Endothelial cell (in vitro differentiated cells): ENCODE results near the gene C3orf22. TPM values are rescaled to one million over a fixed set of nuclear protein-coding genes. Genes with fewer than 3 reads are reported as not detected.

Source experiments
- DNase-seq: peaks from one replicate; pipeline ENCODE4 v3.0.0; 2021; ENCODE audit warnings: low spot score
- H3K27ac Mint-ChIP-seq: one replicate; pipeline ENCODE4 v1.8.0; 2021; ENCODE audit warnings: mixed read lengths, inconsistent platforms; ENCODE audit not compliant: unreplicated experiment
- H3K27me3 Mint-ChIP-seq: one replicate; pipeline ENCODE4 v1.8.0; 2021; ENCODE audit warnings: mild to moderate bottlenecking, moderate library complexity, mixed read lengths, inconsistent platforms; ENCODE audit not compliant: unreplicated experiment
- H3K36me3 Mint-ChIP-seq: one replicate; pipeline ENCODE4 v1.8.0; 2021; ENCODE audit warnings: mild to moderate bottlenecking, low read depth, mixed read lengths, inconsistent platforms; ENCODE audit not compliant: unreplicated experiment
- H3K4me1 Mint-ChIP-seq: one replicate; pipeline ENCODE4 v1.8.0; 2021; ENCODE audit warnings: mild to moderate bottlenecking, mixed read lengths, inconsistent platforms; ENCODE audit not compliant: unreplicated experiment
- H3K4me3 Mint-ChIP-seq: one replicate; pipeline ENCODE4 v1.8.0; 2021; ENCODE audit warnings: mild to moderate bottlenecking, mixed read lengths, inconsistent platforms; ENCODE audit not compliant: unreplicated experiment
- H3K9me3 Mint-ChIP-seq: one replicate; pipeline ENCODE4 v1.8.0; 2021; ENCODE audit warnings: mixed read lengths, inconsistent platforms; ENCODE audit not compliant: unreplicated experiment
- CTCF ChIP-seq: fragments of 200-600 bp; sonication (generic); IDR thresholded peaks from one replicate; pipeline ENCODE4 v1.5.0; 2021; ENCODE audit warnings: antibody characterized with exemption; ENCODE audit not compliant: unreplicated experiment
- total RNA-seq: library from RNA; stranded (reverse); fragmentation: NEBNext Ultra II Directional; extraction: Animal tissue kit (Norgen Biotek cat#: 25700); gene quantifications from one replicate; pipeline ENCODE4 v1.2.1, GENCODE V29; 2021; ENCODE audit not compliant: unreplicated experiment

Gene C3orf22
- total RNA-seq, 1 donor from 2014 or later: not detected

GRCh38 chr3:126510308-126510910, 48.3 kb downstream of the C3orf22 start:
- Mint-ChIP-seq H3K36me3 (no peaks in the 10 kb centered on the region), H3K4me3 (no peak overlapping the region), H3K27ac (no peak overlapping the region), H3K9me3 (no peaks in the 10 kb centered on the region), H3K27me3 (no peaks in the 10 kb centered on the region), H3K4me1 (no peaks in the 10 kb centered on the region)
- TF ChIP-seq CTCF: no peak
- DNase-seq: no peak

- Mint-ChIP-seq H3K36me3 (no peaks in the 10 kb centered on the region), H3K4me3 (no peak overlapping the region), H3K9me3 (no peaks in the 10 kb centered on the region), H3K4me1 (no peaks in the 10 kb centered on the region), H3K27me3 (no peaks in the 10 kb centered on the region), H3K27ac (no peak overlapping the region)
- no peak for DNase-seq
- no peak for TF ChIP-seq CTCF
These were observed 49.0 kb downstream of the C3orf22 start for GRCh38 chr3:126509597-126510307.

GRCh38 chr3:126508564-126508964, 50.2 kb downstream of the C3orf22 start:
- Mint-ChIP-seq H3K36me3 (no peaks in the 10 kb centered on the region), H3K4me3 (no peak overlapping the region), H3K9me3 (no peaks in the 10 kb centered on the region), H3K27ac (no peak overlapping the region), H3K27me3 (peaks cover 4% of the 10 kb centered on the region), H3K4me1 (no peaks in the 10 kb centered on the region)
- DNase-seq: no peak
- no peak for TF ChIP-seq CTCF

GRCh38 chr3:126507886-126508285, 50.8 kb downstream of the C3orf22 start:
- Mint-ChIP-seq H3K36me3 (no peaks in the 10 kb centered on the region), H3K4me3 (no peak overlapping the region), H3K27me3 (peaks cover 4% of the 10 kb centered on the region), H3K27ac (no peak overlapping the region), H3K4me1 (no peaks in the 10 kb centered on the region), H3K9me3 (no peaks in the 10 kb centered on the region)
- no peak for DNase-seq
- TF ChIP-seq CTCF: no peak

GRCh38 chr3:126503701-126504100, 55.0 kb downstream of the C3orf22 start:
- peaks cover 7% of the 10 kb centered on the region for H3K27me3 Mint-ChIP-seq
- DNase-seq: no peak
- TF ChIP-seq CTCF: no peak
- no peaks in the 10 kb centered on the region for H3K4me1 Mint-ChIP-seq
- H3K36me3 Mint-ChIP-seq: no peaks in the 10 kb centered on the region
- H3K4me3 Mint-ChIP-seq: no peak overlapping the region
- no peak overlapping the region for H3K27ac Mint-ChIP-seq
- no peaks in the 10 kb centered on the region for H3K9me3 Mint-ChIP-seq
